ENCODE results near the gene TMUB1.

DNA sequence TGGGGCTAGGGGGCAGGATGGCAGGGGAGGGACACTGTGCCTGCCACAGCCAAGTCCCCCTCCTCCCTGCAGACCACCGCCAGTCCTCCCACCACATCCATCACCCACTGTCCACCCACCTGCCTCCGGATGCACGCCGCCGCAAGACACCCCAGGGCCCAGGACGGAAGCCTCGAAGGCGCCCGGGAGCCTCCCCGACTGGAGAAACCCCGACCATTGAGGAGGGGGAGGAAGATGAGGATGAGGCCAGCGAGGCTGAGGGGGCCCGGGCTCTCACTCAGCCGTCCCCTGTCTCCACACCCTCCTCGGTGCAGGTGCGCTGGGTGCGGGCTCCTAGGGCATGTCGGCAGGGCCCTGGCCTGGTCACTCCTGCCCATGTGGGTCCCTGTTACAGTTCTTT lies 18.8 kb downstream of the TMUB1 start:
- TF ChIP-seq GATA3 (IDR thresholded peaks at IDR 0.05; ENCODE audit: low read depth, low read length) (no peak), GATA2 (IDR thresholded peaks at IDR 0.05; ENCODE audit: low read depth, low read length) (no peak)
